ENCODE results near the gene TREX2. TPM values are rescaled to one million over a fixed set of nuclear protein-coding genes. Genes with fewer than 3 reads are reported as not detected.

The TREX2 gene
- total RNA-seq, 1 experiment from 2014 or later, result 2.9 TPM

DNA sequence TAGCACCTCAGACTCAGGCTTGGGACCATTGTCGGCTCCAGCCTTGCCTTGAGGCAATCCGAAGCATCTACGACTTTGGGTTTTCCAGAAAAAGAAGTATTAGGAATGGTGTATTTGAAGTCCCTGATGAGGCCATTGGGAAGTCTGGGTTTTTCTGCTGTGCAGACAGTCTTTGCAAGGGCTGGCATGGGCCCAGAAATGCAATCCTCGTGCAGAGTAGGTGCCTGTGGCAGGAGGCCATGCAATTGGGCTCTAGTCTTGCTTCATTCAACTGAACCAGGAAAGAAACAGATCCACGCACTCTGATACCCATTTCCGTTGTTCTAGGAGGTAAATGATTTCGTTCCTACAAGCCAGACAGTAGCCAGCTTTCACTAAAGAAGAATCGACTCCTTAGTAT, 22.2 kb downstream of the TREX2 start:
- POLR2A ChIA-PET, result no interaction called here
- Histone ChIP-seq H3K4me1 (ENCODE audit: control insufficient read depth in 1 of 2, insufficient read depth in 2 of 2, low read length in 2 of 2) (no peaks in the 10 kb centered on the region), H3K79me2 (ENCODE audit: insufficient read depth, low read length) (no peaks in the 10 kb centered on the region), H3K4me3 (replicated peaks in 1 of 2; ENCODE audit: low read depth in 1 of 2, low read length in 2 of 2) (no peak overlapping the region), H3K9me3 (ENCODE audit: control insufficient read depth in 1 of 2, insufficient read depth in 1 of 2, low read depth in 1 of 2, low read length in 2 of 2) (no peaks in the 10 kb centered on the region), H3K27ac (ENCODE audit: low read depth, low read length) (no peak overlapping the region), H3K9ac (ENCODE audit: low read length) (no peak overlapping the region), H4K20me1 (ENCODE audit: insufficient read depth) (no peaks in the 10 kb centered on the region), H3K9me2 (ENCODE audit: insufficient read depth) (no peaks in the 10 kb centered on the region), H2AFZ (ENCODE audit: low read depth, low read length, poor library complexity, severe bottlenecking) (no peak overlapping the region), H3K36me3 (ENCODE audit: control insufficient read depth in 1 of 2, insufficient read depth in 2 of 2, low read length in 2 of 2) (no peaks in the 10 kb centered on the region), H3K4me2 (ENCODE audit: low read length) (no peak overlapping the region), H3K27me3 (ENCODE audit: insufficient read depth, low read length) (no peaks in the 10 kb centered on the region)
- BruUV-seq (replicated peaks), result no TSS peak
- no peak for ATAC-seq
- DNase-seq (ENCODE audit: low read depth, low spot score), result no peak
- RAD21 ChIA-PET (ENCODE audit: low non-redundant PET in 1 of 2, low total read pairs in 2 of 2, uncharacterized antibody in 2 of 2, unreplicated experiment in 2 of 2), result no interaction called here
- TF ChIP-seq SRF (IDR thresholded peaks at IDR 0.05; ENCODE audit: low read depth) (no peak), RAD21 (IDR thresholded peaks at IDR 0.05; ENCODE audit: low read depth) (no peak), CBX3 (IDR thresholded peaks at IDR 0.05; ENCODE audit: low read depth) (no peak), CEBPB (IDR thresholded peaks at IDR 0.05; ENCODE audit: low read depth) (no peak), EZH2 (IDR thresholded peaks at IDR 0.05) (no peak), YY1 (IDR thresholded peaks at IDR 0.05; ENCODE audit: extremely low read depth, insufficient replicate concordance, low read depth, low read length) (no peak), EZH2phosphoT487 (IDR thresholded peaks at IDR 0.05; ENCODE audit: borderline replicate concordance) (no peak), FOSL1 (IDR thresholded peaks at IDR 0.05; ENCODE audit: low read depth) (no peak), TCF7L2 (IDR thresholded peaks at IDR 0.05; ENCODE audit: borderline replicate concordance, extremely low read depth, insufficient read depth, insufficient read length) (no peak), EGR1 (IDR thresholded peaks at IDR 0.05; ENCODE audit: low read depth) (no peak), POLR2AphosphoS5 (IDR thresholded peaks at IDR 0.05; ENCODE audit: low read depth, low read length) (no peak), JUND (IDR thresholded peaks at IDR 0.05) (no peak), SIN3A (IDR thresholded peaks at IDR 0.05; ENCODE audit: low read depth) (no peak), ATF3 (IDR thresholded peaks at IDR 0.05) (no peak), ZFX (IDR thresholded peaks at IDR 0.05) (no peak), SP1 (IDR thresholded peaks at IDR 0.05; ENCODE audit: low read depth) (no peak), ZNF274 (IDR thresholded peaks at IDR 0.05; ENCODE audit: low read depth, low read length) (no peak)
- TF ChIP-seq, protein P1, sequence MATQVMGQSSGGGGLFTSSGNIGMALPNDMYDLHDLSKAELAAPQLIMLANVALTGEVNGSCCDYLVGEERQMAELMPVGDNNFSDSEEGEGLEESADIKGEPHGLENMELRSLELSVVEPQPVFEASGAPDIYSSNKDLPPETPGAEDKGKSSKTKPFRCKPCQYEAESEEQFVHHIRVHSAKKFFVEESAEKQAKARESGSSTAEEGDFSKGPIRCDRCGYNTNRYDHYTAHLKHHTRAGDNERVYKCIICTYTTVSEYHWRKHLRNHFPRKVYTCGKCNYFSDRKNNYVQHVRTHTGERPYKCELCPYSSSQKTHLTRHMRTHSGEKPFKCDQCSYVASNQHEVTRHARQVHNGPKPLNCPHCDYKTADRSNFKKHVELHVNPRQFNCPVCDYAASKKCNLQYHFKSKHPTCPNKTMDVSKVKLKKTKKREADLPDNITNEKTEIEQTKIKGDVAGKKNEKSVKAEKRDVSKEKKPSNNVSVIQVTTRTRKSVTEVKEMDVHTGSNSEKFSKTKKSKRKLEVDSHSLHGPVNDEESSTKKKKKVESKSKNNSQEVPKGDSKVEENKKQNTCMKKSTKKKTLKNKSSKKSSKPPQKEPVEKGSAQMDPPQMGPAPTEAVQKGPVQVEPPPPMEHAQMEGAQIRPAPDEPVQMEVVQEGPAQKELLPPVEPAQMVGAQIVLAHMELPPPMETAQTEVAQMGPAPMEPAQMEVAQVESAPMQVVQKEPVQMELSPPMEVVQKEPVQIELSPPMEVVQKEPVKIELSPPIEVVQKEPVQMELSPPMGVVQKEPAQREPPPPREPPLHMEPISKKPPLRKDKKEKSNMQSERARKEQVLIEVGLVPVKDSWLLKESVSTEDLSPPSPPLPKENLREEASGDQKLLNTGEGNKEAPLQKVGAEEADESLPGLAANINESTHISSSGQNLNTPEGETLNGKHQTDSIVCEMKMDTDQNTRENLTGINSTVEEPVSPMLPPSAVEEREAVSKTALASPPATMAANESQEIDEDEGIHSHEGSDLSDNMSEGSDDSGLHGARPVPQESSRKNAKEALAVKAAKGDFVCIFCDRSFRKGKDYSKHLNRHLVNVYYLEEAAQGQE (IDR thresholded peaks at IDR 0.05; ENCODE audit: low read depth), result no peak
- TF ChIP-seq, protein P2, sequence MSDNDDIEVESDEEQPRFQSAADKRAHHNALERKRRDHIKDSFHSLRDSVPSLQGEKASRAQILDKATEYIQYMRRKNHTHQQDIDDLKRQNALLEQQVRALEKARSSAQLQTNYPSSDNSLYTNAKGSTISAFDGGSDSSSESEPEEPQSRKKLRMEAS (IDR thresholded peaks at IDR 0.05), result no peak
- CTCF ChIA-PET, result no interaction called here
- intact Hi-C loops (cut with micrococcal nuclease), result no loop called here
